Bronchial epithelial cell (primary cell): Measurements from ENCODE around the gene SOX6. TPM values are rescaled to one million over a fixed set of nuclear protein-coding genes. Genes with fewer than 3 reads are reported as not detected.

Source experiments
- DNase-seq: peaks from one replicate; pipeline ENCODE4 v3.0.0-alpha.2; 2010; ENCODE audit warnings: low read depth
- FAIRE-seq: peaks from 2 replicates; lab custom pipeline; 2011; peaks lifted over from hg19 to GRCh38; lab: Jason Lieb, UNC
- H3K27me3 ChIP-seq: 2 replicates; pipeline ENCODE4 v1.5.1; 2011; ENCODE audit warnings: low read length; ENCODE audit not compliant: control insufficient read depth, insufficient read depth
- H3K36me3 ChIP-seq: 2 replicates; pipeline ENCODE4 v1.5.1; 2011; ENCODE audit warnings: low read length; ENCODE audit not compliant: control insufficient read depth, insufficient read depth
- H3K4me3 ChIP-seq: 2 replicates; pipeline ENCODE4 v1.5.1; 2011; ENCODE audit warnings: mild to moderate bottlenecking, low read depth, low read length, control low read depth
- total RNA-seq: library from RNA; depleted of rRNA; stranded (reverse); fragments of >200 nt; gene quantifications from 2 replicates; pipeline ENCODE4 v1.2.1, GENCODE V29; 2014
- TF ChIP-seq, protein P1 (sequence below): IDR thresholded peaks from 2 replicates; pipeline ENCODE4 v1.5.1; 2011; ENCODE audit warnings: mild to moderate bottlenecking, moderate library complexity, low read length, control low read depth, inconsistent platforms; ENCODE audit not compliant: insufficient read depth, severe bottlenecking

Gene SOX6
- total RNA-seq, 1 donor from 2014 or later, result 0.53 TPM

DNA sequence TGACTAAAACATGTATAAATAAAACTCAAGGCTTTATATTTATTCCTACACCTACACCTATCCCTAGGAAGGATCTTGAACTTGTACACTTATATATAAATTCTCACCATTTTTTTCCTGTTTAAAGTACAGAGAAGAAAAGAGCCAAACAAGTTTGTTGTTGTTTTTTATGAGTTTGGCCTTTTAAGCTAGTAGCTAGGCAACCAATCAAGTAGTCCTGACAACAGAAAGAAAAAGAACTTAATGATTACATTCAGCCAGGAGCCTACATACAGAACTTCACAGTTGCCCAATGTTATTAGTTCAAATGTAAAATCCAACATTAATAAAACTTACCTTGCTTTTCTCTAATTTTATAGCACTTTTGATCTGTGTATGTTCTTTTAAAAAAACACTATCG, 316.2 kb downstream of the SOX6 start:
- TF ChIP-seq, protein P1, sequence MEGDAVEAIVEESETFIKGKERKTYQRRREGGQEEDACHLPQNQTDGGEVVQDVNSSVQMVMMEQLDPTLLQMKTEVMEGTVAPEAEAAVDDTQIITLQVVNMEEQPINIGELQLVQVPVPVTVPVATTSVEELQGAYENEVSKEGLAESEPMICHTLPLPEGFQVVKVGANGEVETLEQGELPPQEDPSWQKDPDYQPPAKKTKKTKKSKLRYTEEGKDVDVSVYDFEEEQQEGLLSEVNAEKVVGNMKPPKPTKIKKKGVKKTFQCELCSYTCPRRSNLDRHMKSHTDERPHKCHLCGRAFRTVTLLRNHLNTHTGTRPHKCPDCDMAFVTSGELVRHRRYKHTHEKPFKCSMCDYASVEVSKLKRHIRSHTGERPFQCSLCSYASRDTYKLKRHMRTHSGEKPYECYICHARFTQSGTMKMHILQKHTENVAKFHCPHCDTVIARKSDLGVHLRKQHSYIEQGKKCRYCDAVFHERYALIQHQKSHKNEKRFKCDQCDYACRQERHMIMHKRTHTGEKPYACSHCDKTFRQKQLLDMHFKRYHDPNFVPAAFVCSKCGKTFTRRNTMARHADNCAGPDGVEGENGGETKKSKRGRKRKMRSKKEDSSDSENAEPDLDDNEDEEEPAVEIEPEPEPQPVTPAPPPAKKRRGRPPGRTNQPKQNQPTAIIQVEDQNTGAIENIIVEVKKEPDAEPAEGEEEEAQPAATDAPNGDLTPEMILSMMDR, result no peak
- Histone ChIP-seq H3K4me3 (no peak overlapping the region), H3K27me3 (no peaks in the 10 kb centered on the region), H3K36me3 (no peaks in the 10 kb centered on the region)
- FAIRE-seq (no peak), DNase-seq (no peak)

DNA sequence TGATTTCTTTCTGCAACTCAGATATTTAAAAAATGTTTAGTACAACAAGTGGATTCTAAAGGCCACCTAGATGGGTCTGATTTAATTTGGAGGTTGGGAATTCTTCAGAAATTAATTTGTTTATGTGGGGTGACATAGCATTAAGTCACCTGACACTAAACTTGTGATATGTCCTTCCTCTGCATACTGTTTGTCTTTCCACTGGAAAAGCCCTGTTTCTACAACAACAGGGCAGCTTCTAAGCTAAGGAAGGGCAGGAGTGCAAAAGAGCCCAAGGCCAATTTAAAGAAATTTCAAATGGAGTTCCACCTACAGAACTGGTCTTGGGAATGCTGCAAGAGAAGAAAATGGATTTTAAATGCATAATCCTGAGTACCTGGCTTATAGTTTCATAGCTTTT, 319.2 kb downstream of the SOX6 start:
- no peak overlapping the region for H3K4me3 ChIP-seq
- H3K27me3 ChIP-seq, result no peaks in the 10 kb centered on the region
- TF ChIP-seq, protein P1, result no peak
- no peaks in the 10 kb centered on the region for H3K36me3 ChIP-seq
- FAIRE-seq (no peak), DNase-seq (no peak)

DNA sequence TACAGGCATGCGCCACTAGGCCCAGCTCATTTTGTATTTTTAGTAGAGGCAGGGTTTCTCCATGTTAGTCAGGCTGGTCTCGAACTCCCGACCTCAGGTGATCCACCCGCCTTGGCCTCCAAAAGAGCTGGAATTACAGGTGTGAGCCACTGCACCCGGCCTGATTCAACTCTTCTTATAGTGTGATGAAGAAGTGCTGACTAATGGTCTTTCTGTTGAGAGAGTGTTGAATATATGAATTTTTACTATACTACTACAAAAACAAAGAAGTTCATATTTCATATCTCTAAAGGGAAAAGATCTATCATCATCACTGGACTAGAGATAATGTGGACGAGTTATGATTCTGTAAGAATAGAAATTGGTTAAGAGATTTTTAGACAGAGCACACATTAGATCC, 320.1 kb downstream of the SOX6 start:
- FAIRE-seq, result no peak
- no peak overlapping the region for H3K4me3 ChIP-seq
- TF ChIP-seq, protein P1, result no peak
- no peaks in the 10 kb centered on the region for H3K36me3 ChIP-seq
- no peak for DNase-seq
- H3K27me3 ChIP-seq, result no peaks in the 10 kb centered on the region

DNA sequence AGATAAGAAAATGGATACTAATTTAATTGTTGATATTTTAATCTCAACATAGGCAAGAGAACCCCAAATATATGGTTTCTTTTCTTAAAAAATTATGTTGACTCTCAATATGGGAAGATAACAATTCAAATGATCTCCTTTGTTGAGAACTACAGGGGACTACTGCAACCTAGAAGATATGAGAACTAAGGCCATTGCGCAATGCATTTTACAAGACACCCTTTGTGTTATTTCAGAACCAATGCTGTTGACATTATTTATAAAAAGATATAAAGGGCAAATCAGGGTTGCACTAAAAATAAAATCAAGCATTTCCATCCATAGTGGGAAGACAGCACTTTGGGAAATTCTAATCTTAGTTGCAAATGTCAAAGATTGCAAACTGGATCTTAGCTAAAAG, 322.3 kb downstream of the SOX6 start:
- no peak for FAIRE-seq
- no peaks in the 10 kb centered on the region for H3K27me3 ChIP-seq

DNA sequence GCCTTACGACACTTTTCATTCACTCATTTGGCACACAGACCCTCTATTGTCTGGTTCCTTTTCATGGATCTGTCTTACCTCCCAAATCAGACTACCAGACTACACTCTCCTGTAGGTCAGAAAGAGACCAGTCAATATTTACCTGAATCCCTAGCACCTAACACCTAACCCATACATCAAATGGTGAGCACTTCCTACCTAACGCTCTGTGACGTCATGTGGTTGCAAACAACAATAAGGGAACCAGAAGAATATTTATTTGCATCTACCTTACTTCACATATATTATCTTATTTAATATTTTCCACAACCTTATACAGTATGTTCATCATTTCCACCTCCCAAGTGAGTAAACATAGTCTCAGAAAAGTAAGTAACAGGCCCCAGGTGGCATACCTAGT, 323.4 kb downstream of the SOX6 start:
- FAIRE-seq (no peak), DNase-seq (no peak)
- Histone ChIP-seq H3K27me3 (no peaks in the 10 kb centered on the region), H3K4me3 (no peak overlapping the region), H3K36me3 (no peaks in the 10 kb centered on the region)
- TF ChIP-seq, protein P1, result no peak

More for the DNA sequence above, 322.3 kb downstream of the SOX6 start:
- no peak overlapping the region for H3K4me3 ChIP-seq
- DNase-seq, result no peak
- TF ChIP-seq, protein P1, result no peak
- H3K36me3 ChIP-seq, result no peaks in the 10 kb centered on the region

DNA sequence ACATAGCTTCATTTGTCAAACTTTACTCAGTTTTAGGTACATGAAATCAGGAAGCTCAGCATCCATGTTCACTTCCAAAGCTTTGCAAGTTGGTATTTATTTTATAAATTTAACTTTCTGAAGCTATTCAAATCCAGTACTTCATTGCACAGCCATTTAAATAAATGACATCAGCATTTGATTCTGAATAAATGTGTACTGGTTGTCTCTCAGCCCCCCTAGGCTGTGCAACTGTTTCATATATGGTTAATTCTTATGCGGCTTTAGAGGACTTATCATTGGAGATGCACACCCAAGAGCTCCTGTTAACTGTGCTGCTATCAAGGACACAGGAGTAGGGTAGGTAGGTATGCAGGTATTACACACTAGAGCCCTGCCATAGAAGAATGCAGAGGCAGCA, 325.1 kb downstream of the SOX6 start:
- H3K4me3 ChIP-seq, result no peak overlapping the region
- FAIRE-seq, result no peak

More for the DNA sequence above, 325.1 kb downstream of the SOX6 start:
- TF ChIP-seq, protein P1, result no peak
- no peak for DNase-seq
- no peaks in the 10 kb centered on the region for H3K27me3 ChIP-seq
- H3K36me3 ChIP-seq, result no peaks in the 10 kb centered on the region
